ENCODE data around the gene EEF1AKMT4.
A peak's percentile ranks its signal among the peaks of the same experiment; 100 is the strongest.

Gene EEF1AKMT4

GRCh38 chr3:184236033-184236410, 13.4 kb upstream of the EEF1AKMT4 start:
- no peak overlapping the region for H3K27ac ChIP-seq
- TF ChIP-seq ZFX (IDR thresholded peaks at IDR 0.05; ENCODE audit: borderline replicate concordance): no peak
- TF ChIP-seq, protein P1, sequence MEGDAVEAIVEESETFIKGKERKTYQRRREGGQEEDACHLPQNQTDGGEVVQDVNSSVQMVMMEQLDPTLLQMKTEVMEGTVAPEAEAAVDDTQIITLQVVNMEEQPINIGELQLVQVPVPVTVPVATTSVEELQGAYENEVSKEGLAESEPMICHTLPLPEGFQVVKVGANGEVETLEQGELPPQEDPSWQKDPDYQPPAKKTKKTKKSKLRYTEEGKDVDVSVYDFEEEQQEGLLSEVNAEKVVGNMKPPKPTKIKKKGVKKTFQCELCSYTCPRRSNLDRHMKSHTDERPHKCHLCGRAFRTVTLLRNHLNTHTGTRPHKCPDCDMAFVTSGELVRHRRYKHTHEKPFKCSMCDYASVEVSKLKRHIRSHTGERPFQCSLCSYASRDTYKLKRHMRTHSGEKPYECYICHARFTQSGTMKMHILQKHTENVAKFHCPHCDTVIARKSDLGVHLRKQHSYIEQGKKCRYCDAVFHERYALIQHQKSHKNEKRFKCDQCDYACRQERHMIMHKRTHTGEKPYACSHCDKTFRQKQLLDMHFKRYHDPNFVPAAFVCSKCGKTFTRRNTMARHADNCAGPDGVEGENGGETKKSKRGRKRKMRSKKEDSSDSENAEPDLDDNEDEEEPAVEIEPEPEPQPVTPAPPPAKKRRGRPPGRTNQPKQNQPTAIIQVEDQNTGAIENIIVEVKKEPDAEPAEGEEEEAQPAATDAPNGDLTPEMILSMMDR (IDR thresholded peaks at IDR 0.05): no peak

- 0 out of 2 replicates have a peak overlapping the region, but pooled peaks have one; percentile 10 for H3K27ac ChIP-seq
- TF ChIP-seq, protein P1 (IDR thresholded peaks at IDR 0.05): no peak
- no peak for TF ChIP-seq ZFX (IDR thresholded peaks at IDR 0.05; ENCODE audit: borderline replicate concordance)
Measured at GRCh38 chr3:184236636-184237035, 12.8 kb upstream of the EEF1AKMT4 start.

DNA sequence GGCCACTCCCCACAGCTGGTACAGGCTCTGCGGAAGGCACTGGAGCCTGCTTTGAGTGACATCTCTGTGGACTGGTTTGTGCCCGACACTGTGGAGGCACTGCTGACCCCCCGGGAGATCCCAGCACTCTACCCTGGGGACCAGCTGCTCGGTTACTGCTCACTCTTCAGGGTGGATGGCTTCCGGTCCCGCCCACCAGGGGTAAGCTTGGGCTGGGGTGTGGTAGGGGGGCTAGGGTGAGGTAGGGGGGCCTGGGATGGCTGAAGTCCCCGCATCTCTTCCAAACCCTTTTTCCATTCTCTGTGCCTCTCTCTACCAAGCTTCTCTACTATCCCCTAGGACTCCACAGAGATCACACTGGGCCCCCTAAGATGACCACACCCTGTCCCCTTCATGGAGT, 12.3 kb upstream of the EEF1AKMT4 start:
- TF ChIP-seq ZFX (IDR thresholded peaks at IDR 0.05; ENCODE audit: borderline replicate concordance): no peak
- TF ChIP-seq, protein P1 (IDR thresholded peaks at IDR 0.05): no peak
- 0 out of 2 replicates have a peak overlapping the region, but pooled peaks have one; percentile 10 for H3K27ac ChIP-seq

- H3K27ac ChIP-seq: peak overlapping the region; percentile 25
- no peak for TF ChIP-seq ZFX (IDR thresholded peaks at IDR 0.05; ENCODE audit: borderline replicate concordance)
Measured at GRCh38 chr3:184237807-184238206, 11.7 kb upstream of the EEF1AKMT4 start.

- H3K27ac ChIP-seq: peak overlapping the region; percentile 25
- TF ChIP-seq ZFX (IDR thresholded peaks at IDR 0.05; ENCODE audit: borderline replicate concordance): no peak
- TF ChIP-seq, protein P1 (IDR thresholded peaks at IDR 0.05): no peak
Measured at GRCh38 chr3:184238246-184238818, 11.1 kb upstream of the EEF1AKMT4 start.

GRCh38 chr3:184239221-184239620, 10.3 kb upstream of the EEF1AKMT4 start:
- TF ChIP-seq, protein P1 (IDR thresholded peaks at IDR 0.05): no peak
- no peak for TF ChIP-seq ZFX (IDR thresholded peaks at IDR 0.05; ENCODE audit: borderline replicate concordance)
- no peak overlapping the region for H3K27ac ChIP-seq

DNA sequence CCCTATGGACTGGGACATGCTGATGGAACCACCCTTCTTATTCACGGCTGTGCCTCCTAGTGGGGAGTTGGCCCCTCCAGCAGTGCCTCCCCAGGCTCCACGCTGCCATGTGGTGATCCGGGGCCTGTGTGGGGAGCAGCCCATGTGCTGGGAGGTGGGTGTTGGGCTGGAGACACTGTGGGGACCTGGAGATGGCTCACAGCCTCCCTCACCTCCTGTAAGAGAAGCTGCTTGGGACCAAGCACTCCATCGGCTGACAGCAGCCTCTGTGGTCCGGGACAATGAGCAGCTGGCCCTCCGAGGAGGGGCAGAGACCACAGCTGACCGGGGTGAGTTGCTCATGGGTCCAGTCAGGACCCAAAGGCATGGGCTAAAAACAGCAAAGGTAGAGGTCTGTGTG, 9.8 kb upstream of the EEF1AKMT4 start:
- H3K27ac ChIP-seq: peak overlapping the region; percentile 79; the same call in 1 of the 2 replicates
- TF ChIP-seq ZFX (IDR thresholded peaks at IDR 0.05; ENCODE audit: borderline replicate concordance): no peak
- TF ChIP-seq, protein P1 (IDR thresholded peaks at IDR 0.05): no peak
